OCI-M2 (cell line): ENCODE results near the gene CLCN6.

Experiments used
- DNase-seq: peaks from one replicate; lab custom pipeline; 2025; ENCODE audit not compliant: unreplicated experiment; lab: John Stamatoyannopoulos, UW

Gene CLCN6

DNA sequence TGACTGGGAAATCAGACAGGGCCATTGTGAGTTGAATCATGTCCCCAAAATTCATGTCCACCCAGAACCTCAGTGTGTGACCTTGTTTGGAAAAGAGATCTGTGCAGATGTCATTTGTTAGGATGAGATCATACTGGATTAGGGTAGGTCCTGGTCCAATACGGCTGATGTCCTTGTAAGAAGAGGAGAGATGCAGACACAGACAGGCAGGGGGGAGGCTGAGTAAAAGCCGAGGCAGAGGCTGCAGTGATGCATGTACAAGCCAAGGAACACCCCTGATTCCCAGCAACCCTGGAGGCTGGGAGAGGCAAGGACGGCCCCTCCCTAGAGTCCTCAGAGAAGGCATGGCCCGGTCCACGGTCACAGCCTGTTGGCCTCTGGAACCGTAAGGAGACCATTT is 68.6 kb downstream of the CLCN6 start:
- no peak for DNase-seq

DNA sequence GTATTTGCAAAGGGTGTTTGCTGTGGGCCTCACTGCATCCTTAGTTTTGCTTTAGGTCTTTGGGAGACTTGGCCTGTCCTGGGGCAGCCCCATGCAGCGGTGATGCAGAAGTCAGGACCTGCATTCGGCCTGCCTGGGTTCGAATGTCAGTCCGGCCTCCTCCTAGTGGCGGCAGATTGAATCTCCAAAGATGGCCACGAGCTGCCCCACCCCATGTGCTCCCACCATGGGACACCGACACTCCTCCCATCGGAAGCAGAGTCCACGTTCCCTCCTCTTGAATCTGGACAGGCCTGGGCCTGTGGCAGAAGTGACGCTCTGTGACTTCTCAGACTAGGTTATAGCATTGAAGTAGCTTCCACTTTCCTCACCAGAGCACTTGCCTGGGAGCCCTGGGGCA is 69.1 kb downstream of the CLCN6 start:
- no peak for DNase-seq

DNA sequence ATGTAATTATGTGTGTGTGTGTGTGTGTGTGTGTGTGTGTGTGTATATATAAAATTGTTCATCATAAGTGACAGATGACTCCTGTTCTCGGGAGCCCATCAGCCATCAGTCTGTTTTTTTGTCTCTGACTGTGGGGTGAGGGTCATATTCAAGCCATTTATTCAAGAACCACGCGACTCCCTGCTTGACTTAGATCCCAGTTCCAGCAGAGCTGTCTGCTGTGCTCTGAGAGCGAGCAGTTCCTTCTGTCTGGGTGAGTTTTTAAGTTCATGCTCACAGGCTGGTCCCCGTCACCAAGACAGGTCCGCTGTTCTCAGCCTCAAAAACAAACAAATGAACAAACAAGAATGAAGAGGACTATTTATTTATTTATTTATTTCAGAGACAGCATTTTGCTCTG is 71.1 kb downstream of the CLCN6 start:
- DNase-seq = no peak

DNA sequence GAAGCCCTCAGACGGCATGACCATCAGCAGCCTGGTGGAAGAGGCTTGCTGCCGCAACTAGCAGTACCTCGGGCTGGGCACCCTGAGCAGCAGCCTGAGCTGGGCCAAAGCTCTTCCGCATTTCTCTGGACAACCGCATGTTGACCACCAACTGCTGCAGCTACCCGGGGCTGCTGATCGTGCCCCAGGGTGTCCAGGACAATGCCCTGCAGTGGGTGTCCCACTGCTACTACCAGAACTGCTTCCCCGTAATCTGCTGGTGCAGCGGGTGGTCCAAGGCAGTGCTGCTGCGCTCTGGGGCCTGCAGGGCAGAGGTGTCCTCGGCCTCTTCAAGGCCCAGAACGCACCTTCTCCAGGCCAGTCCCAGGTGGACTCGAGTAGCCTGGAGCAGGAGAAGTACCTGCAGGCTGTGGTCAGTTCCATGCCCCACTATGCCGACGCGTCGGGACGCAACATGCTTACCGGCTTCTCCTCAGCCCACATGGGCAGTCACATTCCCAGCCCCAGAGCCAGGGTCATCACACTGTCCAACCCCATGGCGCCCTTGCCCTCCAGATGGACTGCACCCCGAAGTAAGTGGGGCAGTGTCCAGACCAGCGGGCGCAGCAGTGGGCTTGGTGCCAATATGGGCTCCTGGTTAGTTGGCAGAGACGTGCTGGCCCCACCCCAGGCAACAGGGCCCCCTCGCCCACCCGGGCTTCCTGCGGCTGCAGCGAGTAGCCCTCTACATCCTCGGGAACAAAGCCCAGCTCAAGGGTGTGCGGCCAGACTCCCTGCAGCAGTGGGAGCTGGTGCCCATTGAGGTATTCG is 72.3 kb downstream of the CLCN6 start:
- no peak for DNase-seq

GRCh38 chr1:11878891-11879190 is 72.8 kb downstream of the CLCN6 start:
- DNase-seq = no peak

- no peak for DNase-seq
These were observed 73.6 kb downstream of the CLCN6 start for GRCh38 chr1:11879311-11880180.

- DNase-seq = no peak
These were observed 74.2 kb downstream of the CLCN6 start for GRCh38 chr1:11880181-11880575.

DNA sequence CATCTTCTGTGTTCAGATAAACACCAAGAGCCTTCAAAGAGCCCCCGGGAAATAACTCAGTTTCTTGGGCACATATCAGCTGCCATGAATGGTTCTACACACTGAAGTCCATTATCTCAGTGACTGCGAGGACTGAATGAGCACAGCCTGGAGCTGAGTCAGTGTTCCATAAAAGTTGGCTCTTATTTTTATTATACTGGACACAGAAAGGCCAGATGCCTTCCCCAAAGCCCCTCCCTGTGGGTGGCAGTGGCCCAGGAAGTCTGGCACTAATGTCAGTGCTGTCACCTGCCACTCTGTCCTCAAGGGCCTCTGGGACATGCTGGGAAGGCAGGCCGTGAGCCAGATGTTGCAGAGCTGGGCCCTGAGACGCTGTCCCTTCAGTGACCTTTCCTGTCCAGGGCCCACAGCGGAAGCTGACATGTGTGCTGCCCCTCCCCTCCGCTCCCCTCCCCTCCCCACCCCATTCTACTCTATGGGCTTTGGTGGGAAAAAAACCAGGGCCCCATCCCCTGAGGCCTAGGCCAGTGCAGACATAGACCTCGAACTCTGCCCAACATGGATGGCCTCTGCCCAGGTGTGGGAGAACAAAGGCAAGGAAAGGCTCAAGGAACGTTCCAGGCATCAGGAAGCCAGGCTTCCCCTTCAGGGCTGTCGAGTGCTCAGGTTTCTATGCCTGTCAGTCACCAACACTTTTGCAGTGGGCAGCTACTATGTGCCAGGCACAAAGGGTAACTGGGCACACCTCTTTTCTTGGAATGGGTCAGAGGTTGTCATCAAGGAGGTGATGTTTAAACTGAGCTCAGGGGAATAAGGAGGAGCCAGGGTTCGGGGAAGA is 75.1 kb downstream of the CLCN6 start:
- DNase-seq = no peak

DNA sequence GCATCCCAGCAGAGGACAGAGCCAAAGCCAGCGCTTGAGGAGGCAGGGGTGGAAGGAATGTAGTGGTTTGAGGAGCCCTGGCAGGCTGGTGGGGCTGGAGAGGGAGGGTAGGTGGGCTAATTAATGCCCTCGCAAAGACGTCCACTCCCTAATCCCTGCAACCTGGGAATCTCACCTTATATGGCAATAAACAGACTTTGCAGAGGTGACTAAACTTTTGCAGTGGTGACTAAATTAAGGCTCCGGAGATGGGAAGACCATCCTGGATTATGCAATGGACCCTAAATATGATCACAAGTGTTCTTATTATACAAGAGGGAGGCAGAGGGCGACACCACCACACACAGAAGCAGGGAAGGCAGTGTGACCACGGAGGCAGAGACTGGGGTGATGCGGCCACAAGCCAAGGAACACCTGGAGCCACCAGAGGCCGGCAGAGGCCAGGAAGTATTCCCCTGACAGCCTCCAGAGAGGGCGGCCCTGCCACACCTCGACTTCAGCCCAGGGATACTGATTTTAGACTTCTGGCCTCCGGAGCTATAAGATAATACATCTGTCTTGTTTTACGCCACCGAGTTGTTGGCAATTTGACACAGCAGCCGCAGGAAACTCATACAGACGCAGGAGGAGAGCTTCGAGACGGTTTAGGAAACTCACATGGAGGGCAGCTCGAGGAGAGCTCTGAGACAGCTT is 75.9 kb downstream of the CLCN6 start:
- no peak for DNase-seq

- peak; percentile 36 for DNase-seq
These were observed 77.0 kb downstream of the CLCN6 start for GRCh38 chr1:11882814-11883538.

DNA sequence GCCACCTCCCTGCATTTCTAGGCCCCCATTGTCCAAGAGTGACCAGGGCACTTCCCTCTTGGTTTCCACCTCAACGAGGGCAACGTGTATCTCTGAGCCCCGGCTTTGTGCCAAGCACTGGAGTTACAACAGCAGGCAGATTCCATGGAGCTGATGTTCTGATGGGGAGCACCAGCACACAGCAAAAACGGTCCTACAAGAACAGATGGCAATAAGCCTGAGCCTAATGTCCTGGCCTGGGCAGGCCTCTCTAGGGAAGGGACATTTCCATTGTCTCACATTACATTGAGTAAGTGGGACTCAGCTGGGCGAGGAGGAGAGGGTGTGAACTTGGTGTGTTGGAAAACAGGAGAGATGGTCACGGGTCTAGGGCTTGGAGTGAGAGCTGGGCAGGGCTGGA is 79.9 kb downstream of the CLCN6 start:
- DNase-seq = no peak

- no peak for DNase-seq
These were observed 81.1 kb downstream of the CLCN6 start for GRCh38 chr1:11886986-11887665.

- DNase-seq = no peak
These were observed 81.6 kb downstream of the CLCN6 start for GRCh38 chr1:11887666-11888007.

DNA sequence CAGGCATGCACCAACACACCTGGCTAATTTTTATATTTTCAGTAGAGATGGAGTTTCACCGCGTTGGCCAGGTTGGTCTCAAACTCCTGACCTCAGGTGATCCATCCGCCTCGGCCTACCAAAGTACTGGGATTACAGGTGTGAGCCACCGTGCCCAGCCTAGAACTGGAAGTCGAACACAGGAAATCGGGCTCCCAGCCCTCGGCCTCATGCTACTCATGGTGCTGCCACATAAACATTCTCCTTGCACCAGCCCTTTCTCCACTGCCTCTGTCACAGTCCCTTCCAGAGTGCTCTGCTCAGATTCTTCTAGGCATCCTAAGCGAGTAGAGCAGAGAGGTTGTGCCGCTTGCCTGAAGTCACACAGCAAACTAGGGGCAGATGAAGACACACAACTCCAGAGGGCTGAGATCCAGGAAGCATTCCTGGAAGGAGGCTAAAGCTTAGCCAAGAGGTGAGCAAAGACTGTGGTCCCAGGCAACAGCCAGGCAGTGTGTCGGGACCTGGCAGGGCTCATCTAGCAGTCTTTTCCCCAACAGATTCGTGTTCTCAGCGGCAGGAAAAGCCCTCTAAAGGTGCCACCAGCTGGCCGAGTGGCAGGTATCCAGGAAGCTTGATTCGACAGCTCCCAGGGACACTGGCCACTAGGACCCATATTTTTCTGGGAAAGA is 82.3 kb downstream of the CLCN6 start:
- DNase-seq = no peak

DNA sequence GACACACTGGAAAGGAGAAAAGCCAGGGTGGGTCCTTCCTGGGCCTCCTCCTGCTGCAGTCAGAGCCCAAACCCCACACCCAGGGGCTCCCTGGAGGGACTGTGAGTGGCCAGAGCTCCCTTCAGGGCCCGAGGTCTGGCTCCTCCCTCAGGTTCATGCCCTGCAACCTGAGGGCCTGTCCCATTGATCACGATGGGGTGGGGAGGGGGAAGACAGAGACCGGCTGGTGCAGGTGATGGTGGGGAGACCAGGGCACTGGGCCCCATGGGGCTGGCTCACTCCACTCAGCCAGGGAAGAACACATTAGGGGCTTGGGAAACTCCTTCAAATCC is 82.9 kb downstream of the CLCN6 start:
- DNase-seq = no peak

GRCh38 chr1:11891433-11892186 is 85.6 kb downstream of the CLCN6 start:
- DNase-seq = no peak
